OCI-LY7 (cell line): ENCODE results near the gene TGM6. TPM values are rescaled to one million over a fixed set of nuclear protein-coding genes. Genes with fewer than 3 reads are reported as not detected.

Experiments used
- BruUV-seq: library from RNA; stranded (reverse); fragments of 400-500 nt; replicated peaks from 2 replicates; lab custom pipeline; 2021; lab: Mats Ljungman, UMichigan
- CTCF ChIA-PET: fragments of 300-600 bp; sonication (Branson Sonifier 250); formaldehyde crosslinking; loops from one replicate; lab custom pipeline; 2022; ENCODE audit warnings: antibody characterized with exemption; ENCODE audit not compliant: unreplicated experiment; lab: Charles Lee
- POLR2A ChIA-PET: fragments of 300-600 bp; sonication (Branson Sonifier 250); formaldehyde crosslinking; loops from one replicate; lab custom pipeline; 2022; ENCODE audit warnings: antibody characterized with exemption; lab: Charles Lee
- DNase-seq: peaks from one replicate; pipeline ENCODE4 v3.0.0-alpha.2; 2015; ENCODE audit warnings: low spot score
- H2AFZ ChIP-seq: fragments of 200-600 bp; sonication (generic), shearing (Covaris generic); 2 replicates; pipeline ENCODE4 v1.6.1; 2014; ENCODE audit warnings: mild to moderate bottlenecking, antibody characterized with exemption, low read length, moderate library complexity
- H3K27ac ChIP-seq: fragments of 200-600 bp; sonication (generic); 2 replicates; pipeline ENCODE4 v1.5.1; 2014; ENCODE audit warnings: mixed run types, low read depth, mild to moderate bottlenecking, moderate library complexity, low read length, inconsistent platforms; ENCODE audit not compliant: poor library complexity, severe bottlenecking
- H3K36me3 ChIP-seq: fragments of 200-600 bp; sonication (generic); 2 replicates; pipeline ENCODE4 v1.6.1; 2014; ENCODE audit warnings: mild to moderate bottlenecking, antibody characterized with exemption, low read length, moderate library complexity, mixed read lengths; ENCODE audit not compliant: insufficient read depth
- H3K4me1 ChIP-seq: fragments of 200-600 bp; sonication (generic); 2 replicates; pipeline ENCODE4 v1.5.1; 2014; ENCODE audit warnings: mild to moderate bottlenecking, low read length; ENCODE audit not compliant: insufficient read depth, poor library complexity, severe bottlenecking
- H3K4me2 ChIP-seq: fragments of 200-600 bp; sonication (generic); 2 replicates; pipeline ENCODE4 v1.6.1; 2014; ENCODE audit warnings: mild to moderate bottlenecking, low read length
- H3K4me3 ChIP-seq: fragments of 200-600 bp; sonication (generic); 2 replicates; pipeline ENCODE4 v1.5.1; 2014; ENCODE audit warnings: mild to moderate bottlenecking, low read depth, low read length; ENCODE audit not compliant: poor library complexity, severe bottlenecking
- H3K79me2 ChIP-seq: fragments of 200-600 bp; sonication (generic); 2 replicates; pipeline ENCODE4 v1.6.1; 2016; ENCODE audit warnings: low read depth, mild to moderate bottlenecking, low read length, moderate library complexity, mixed read lengths; ENCODE audit not compliant: insufficient read depth
- H3K9me2 ChIP-seq: fragments of 200-600 bp; sonication (generic); 2 replicates; pipeline ENCODE4 v1.6.1; 2016; ENCODE audit warnings: mild to moderate bottlenecking, low read length, mixed read lengths; ENCODE audit not compliant: insufficient read depth
- H3K9me3 ChIP-seq: fragments of 200-600 bp; sonication (generic); 2 replicates; pipeline ENCODE4 v1.6.1; 2014; ENCODE audit warnings: mild to moderate bottlenecking, mixed run types, low read length, mixed read lengths
- H4K20me1 ChIP-seq: fragments of 200-600 bp; sonication (generic); 2 replicates; pipeline ENCODE4 v1.6.1; 2014; ENCODE audit warnings: mild to moderate bottlenecking, antibody characterized with exemption, low read length, moderate library complexity, mixed read lengths; ENCODE audit not compliant: insufficient read depth
- EZH2phosphoT487 ChIP-seq: fragments of 200-600 bp; sonication (generic); IDR thresholded peaks from 2 replicates; pipeline ENCODE4 v1.6.1; 2018; ENCODE audit warnings: low read depth, borderline replicate concordance, mild to moderate bottlenecking, mixed run types, antibody characterized with exemption, low read length, moderate library complexity, mixed read lengths
- intact Hi-C: fragments of 100-400 bp; cut with micrococcal nuclease; formaldehyde crosslinking; loops from one replicate; pipeline ENCODE4 v1.10.0; 2022; ENCODE audit not compliant: unreplicated experiment
- total RNA-seq, 2 experiments: library from RNA; depleted of rRNA in 1 of 2; stranded (reverse); fragments of >200 nt in 1 of 2; shearing (Covaris generic) in 1 of 2; gene quantifications; 2 replicates each; pipeline ENCODE4 v1.2.3, GENCODE V29; 2014 to 2022
- TF ChIP-seq, protein P1 (sequence below): fragments of 200-600 bp; sonication (generic); conservative IDR thresholded peaks from 2 replicates; pipeline ENCODE4 v1.5.1; 2014; ENCODE audit warnings: mild to moderate bottlenecking, antibody characterized with exemption, low read length, moderate library complexity, mixed read lengths

Gene TGM6
- total RNA-seq, 2 experiments from 2014 or later, result not detected

DNA sequence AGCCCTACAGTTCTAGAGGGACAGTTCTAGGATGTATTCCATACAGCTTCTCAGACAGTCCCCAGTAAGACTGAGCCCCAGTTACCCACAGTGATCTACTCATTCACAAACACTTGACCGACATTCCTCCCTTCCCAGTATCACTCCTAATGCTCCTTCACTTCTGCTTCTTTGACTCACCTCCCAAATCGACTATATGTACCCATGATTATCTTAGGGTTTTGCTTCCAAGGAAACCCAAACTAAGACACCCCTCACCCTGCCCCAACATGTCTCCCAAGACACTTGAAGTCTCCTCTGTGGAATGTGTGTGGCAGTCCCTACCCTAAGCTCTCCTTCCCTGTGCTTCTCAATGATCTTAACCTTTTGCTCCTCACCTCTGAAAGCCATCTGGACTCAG lies 23.6 kb upstream of the TGM6 start:
- Histone ChIP-seq H3K9me2 (no peaks in the 10 kb centered on the region), H3K4me1 (peaks cover 3% of the 10 kb centered on the region), H3K79me2 (no peaks in the 10 kb centered on the region), H3K27ac (no peak overlapping the region), H3K4me2 (no peak overlapping the region), H3K36me3 (no peaks in the 10 kb centered on the region), H3K4me3 (no peak overlapping the region), H4K20me1 (no peaks in the 10 kb centered on the region), H3K9me3 (no peaks in the 10 kb centered on the region), H2AFZ (no peak overlapping the region)
- no peak for TF ChIP-seq EZH2phosphoT487
- TF ChIP-seq, protein P1, sequence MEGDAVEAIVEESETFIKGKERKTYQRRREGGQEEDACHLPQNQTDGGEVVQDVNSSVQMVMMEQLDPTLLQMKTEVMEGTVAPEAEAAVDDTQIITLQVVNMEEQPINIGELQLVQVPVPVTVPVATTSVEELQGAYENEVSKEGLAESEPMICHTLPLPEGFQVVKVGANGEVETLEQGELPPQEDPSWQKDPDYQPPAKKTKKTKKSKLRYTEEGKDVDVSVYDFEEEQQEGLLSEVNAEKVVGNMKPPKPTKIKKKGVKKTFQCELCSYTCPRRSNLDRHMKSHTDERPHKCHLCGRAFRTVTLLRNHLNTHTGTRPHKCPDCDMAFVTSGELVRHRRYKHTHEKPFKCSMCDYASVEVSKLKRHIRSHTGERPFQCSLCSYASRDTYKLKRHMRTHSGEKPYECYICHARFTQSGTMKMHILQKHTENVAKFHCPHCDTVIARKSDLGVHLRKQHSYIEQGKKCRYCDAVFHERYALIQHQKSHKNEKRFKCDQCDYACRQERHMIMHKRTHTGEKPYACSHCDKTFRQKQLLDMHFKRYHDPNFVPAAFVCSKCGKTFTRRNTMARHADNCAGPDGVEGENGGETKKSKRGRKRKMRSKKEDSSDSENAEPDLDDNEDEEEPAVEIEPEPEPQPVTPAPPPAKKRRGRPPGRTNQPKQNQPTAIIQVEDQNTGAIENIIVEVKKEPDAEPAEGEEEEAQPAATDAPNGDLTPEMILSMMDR, result no peak
- DNase-seq, result no peak
- BruUV-seq, result no TSS peak
- intact Hi-C loops, result no loop called here
- POLR2A ChIA-PET, result no interaction called here
- CTCF ChIA-PET, result no interaction called here

DNA sequence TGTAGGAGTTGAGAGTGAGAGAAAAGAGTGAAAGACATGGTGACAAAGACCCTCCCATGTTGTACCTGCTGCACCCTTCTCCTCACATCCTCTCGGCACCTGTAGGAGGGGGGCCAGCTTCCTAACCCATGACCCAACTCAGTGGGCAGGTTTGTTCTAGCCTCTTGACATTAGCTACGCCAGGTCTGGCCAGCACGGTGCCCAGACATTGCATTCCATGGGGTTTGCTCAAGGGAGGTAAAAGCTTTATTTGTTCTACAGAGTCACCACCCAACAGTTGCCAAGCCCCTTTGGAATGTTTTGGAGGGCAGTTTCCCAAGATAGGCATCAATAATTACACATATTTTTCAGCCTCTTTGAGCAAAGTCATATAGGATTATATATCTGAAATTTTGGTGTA lies 22.7 kb upstream of the TGM6 start:
- Histone ChIP-seq H3K4me1 (no peaks in the 10 kb centered on the region), H3K36me3 (no peaks in the 10 kb centered on the region), H2AFZ (no peak overlapping the region), H3K9me3 (no peaks in the 10 kb centered on the region), H3K79me2 (no peaks in the 10 kb centered on the region), H3K4me2 (no peak overlapping the region), H4K20me1 (no peaks in the 10 kb centered on the region), H3K4me3 (no peak overlapping the region), H3K9me2 (no peaks in the 10 kb centered on the region), H3K27ac (no peak overlapping the region)
- DNase-seq, result no peak
- BruUV-seq, result no TSS peak
- intact Hi-C loops, result no loop called here
- ChIA-PET CTCF (no interaction called here), POLR2A (no interaction called here)
- TF ChIP-seq, protein P1, result no peak
- TF ChIP-seq EZH2phosphoT487, result no peak

DNA sequence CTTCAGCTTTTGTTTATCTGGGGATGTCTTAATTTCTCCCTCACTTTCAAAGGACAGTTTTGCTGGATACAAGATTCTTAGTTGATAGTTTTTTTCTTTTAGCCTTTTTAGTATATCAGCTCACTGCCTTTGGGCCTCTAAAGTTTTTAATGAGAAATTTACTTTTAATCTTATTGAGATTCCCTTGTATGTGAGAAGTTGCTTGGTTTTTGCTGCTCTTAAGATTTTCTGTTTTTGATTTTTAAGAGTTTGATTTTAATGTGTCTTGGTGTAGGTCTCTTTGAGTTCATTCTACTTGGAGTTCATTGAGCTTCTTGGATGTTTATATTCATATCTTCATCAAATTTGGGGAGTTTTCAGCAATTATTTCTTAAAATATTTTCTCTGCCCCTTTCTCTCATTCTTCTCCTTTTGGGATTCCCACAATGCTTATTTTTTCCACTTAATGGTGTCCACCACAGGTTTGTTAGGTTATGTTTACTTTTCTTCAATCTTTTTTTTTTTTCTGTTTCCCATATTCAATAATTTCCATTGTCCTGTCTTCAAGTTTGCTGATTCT lies 19.6 kb upstream of the TGM6 start:
- no peak for DNase-seq
- BruUV-seq, result no TSS peak
- Histone ChIP-seq H2AFZ (no peak overlapping the region), H3K4me3 (no peak overlapping the region), H3K27ac (no peak overlapping the region), H4K20me1 (no peaks in the 10 kb centered on the region), H3K4me1 (no peaks in the 10 kb centered on the region), H3K4me2 (no peak overlapping the region), H3K79me2 (no peaks in the 10 kb centered on the region), H3K36me3 (no peaks in the 10 kb centered on the region), H3K9me3 (no peaks in the 10 kb centered on the region), H3K9me2 (no peaks in the 10 kb centered on the region)
- TF ChIP-seq, protein P1, result no peak
- no peak for TF ChIP-seq EZH2phosphoT487
- CTCF ChIA-PET, result no interaction called here
- POLR2A ChIA-PET, result interaction anchor here (0.9 kb wide), 1 partner anchor 9 kb away, joined by 3 read pairs; no protein-coding TSS in a partner anchor
- intact Hi-C loops, result no loop called here
